Keratinocyte (primary cell): ENCODE measurements around the gene RIT2. TPM values are rescaled to one million over a fixed set of nuclear protein-coding genes. Genes with fewer than 3 reads are reported as not detected.

Experiments used
- DNase-seq: peaks from one replicate; pipeline ENCODE4 v3.0.0-alpha.2; 2011; ENCODE audit warnings: low read depth, missing footprints, low spot score
- FAIRE-seq: peaks from 2 replicates; lab custom pipeline; 2011; peaks lifted over from hg19 to GRCh38; lab: Jason Lieb, UNC
- H2AFZ ChIP-seq: 2 replicates; pipeline ENCODE4 v1.6.0; 2012; ENCODE audit warnings: low read length, control low read depth, inconsistent platforms; ENCODE audit not compliant: control insufficient read depth
- H3K27ac ChIP-seq: 2 replicates; pipeline ENCODE4 v1.5.1; 2011; ENCODE audit warnings: low read length; ENCODE audit not compliant: control insufficient read depth, insufficient read depth
- H3K27me3 ChIP-seq: 3 replicates; pipeline ENCODE4 v1.6.0; 2011; ENCODE audit warnings: low read length; ENCODE audit not compliant: control insufficient read depth, insufficient read depth; ENCODE audit errors: extremely low read depth
- H3K36me3 ChIP-seq, 2 experiments: 2 replicates in 1 of 2; 3 replicates in 1 of 2; pipeline ENCODE4 v1.5.1; 2011; ENCODE audit warnings: low read length in 2 of 2, mild to moderate bottlenecking in 1 of 2; ENCODE audit not compliant: control insufficient read depth in 2 of 2, insufficient read depth in 2 of 2; ENCODE audit errors: extremely low read depth in 1 of 2
- H3K4me1 ChIP-seq: 3 replicates; pipeline ENCODE4 v1.5.1; 2011; ENCODE audit warnings: low read length; ENCODE audit not compliant: control insufficient read depth, insufficient read depth; ENCODE audit errors: extremely low read depth
- H3K4me2 ChIP-seq: 3 replicates; pipeline ENCODE4 v1.6.0; 2011; ENCODE audit warnings: low read depth, low read length; ENCODE audit not compliant: control insufficient read depth, insufficient read depth; ENCODE audit errors: extremely low read depth
- H3K4me3 ChIP-seq, 3 experiments: fragments of 200-600 bp in 1 of 3; sonication (generic) in 1 of 3; 2 replicates in 2 of 3; 3 replicates in 1 of 3; pipeline ENCODE4 v1.5.1; 2011 to 2016; ENCODE audit warnings: low read length in 3 of 3, mild to moderate bottlenecking in 3 of 3, control low read depth in 2 of 3, inconsistent platforms in 1 of 3, low read depth in 1 of 3, mixed read lengths in 1 of 3, mixed run types in 1 of 3, moderate library complexity in 1 of 3; ENCODE audit not compliant: control insufficient read depth in 2 of 3, insufficient read depth in 2 of 3; ENCODE audit errors: extremely low read depth in 1 of 3
- H3K79me2 ChIP-seq: 2 replicates; pipeline ENCODE4 v1.6.0; 2012; ENCODE audit warnings: low read length; ENCODE audit not compliant: control insufficient read depth, insufficient read depth
- H3K9ac ChIP-seq: 3 replicates; pipeline ENCODE4 v1.6.0; 2011; ENCODE audit warnings: low read length; ENCODE audit not compliant: control insufficient read depth, insufficient read depth; ENCODE audit errors: extremely low read depth
- H3K9me1 ChIP-seq: 3 replicates; pipeline ENCODE4 v1.6.0; 2011; ENCODE audit warnings: low read length; ENCODE audit not compliant: control insufficient read depth, insufficient read depth; ENCODE audit errors: extremely low read depth
- H3K9me3 ChIP-seq: 2 replicates; pipeline ENCODE4 v1.5.1; 2012; ENCODE audit warnings: low read depth, low read length; ENCODE audit not compliant: control insufficient read depth
- H4K20me1 ChIP-seq: 3 replicates; pipeline ENCODE4 v1.6.0; 2011; ENCODE audit warnings: low read length; ENCODE audit not compliant: control insufficient read depth, insufficient read depth; ENCODE audit errors: extremely low read depth
- EZH2 ChIP-seq: IDR thresholded peaks from one replicate; pipeline ENCODE4 v1.6.1; 2012; ENCODE audit warnings: inconsistent platforms, mild to moderate bottlenecking, low read length, moderate library complexity
- dilution Hi-C: fragments of 300-500 bp; cut with MboI; formaldehyde crosslinking; loops from one replicate; pipeline ENCODE4 v1.7.0; 2020; ENCODE audit warnings: low sequenced_read_pairs; ENCODE audit not compliant: extremely low pct_ligation_motif_present
- polyA plus RNA-seq, 5 experiments: library from polyadenylated mRNA; depleted of rRNA in 3 of 5; stranded (reverse) in 3 of 5; stranded (forward) in 1 of 5; unstranded in 1 of 5; fragments of >200 nt; gene quantifications; 1 replicate in 1 of 5; 2 replicates in 3 of 5; 3 replicates in 1 of 5; pipeline versions ENCODE4 v1.2.1 to v1.2.3, GENCODE V29; 2011 to 2012; ENCODE audit warnings: missing spikeins in 2 of 5, low read depth in 1 of 5, low replicate concordance in 1 of 5
- TF ChIP-seq, protein P1 (sequence below), 3 experiments: IDR thresholded peaks in 1 of 3; conservative IDR thresholded peaks in 1 of 3; optimal IDR thresholded peaks in 1 of 3; 2 replicates in 2 of 3; 3 replicates in 1 of 3; pipeline versions ENCODE3 to v1.5.1; 2011; ENCODE audit warnings: low read length in 3 of 3, mild to moderate bottlenecking in 3 of 3, moderate library complexity in 2 of 3, control low read depth in 1 of 3, inconsistent platforms in 1 of 3; ENCODE audit not compliant: insufficient read depth in 2 of 3; ENCODE audit errors: extremely low read depth in 1 of 3

The RIT2 gene
- polyA plus RNA-seq, 1 donor (not counting 4 experiments of a cell fraction or from before 2014, with no cell fraction given), result not detected

DNA sequence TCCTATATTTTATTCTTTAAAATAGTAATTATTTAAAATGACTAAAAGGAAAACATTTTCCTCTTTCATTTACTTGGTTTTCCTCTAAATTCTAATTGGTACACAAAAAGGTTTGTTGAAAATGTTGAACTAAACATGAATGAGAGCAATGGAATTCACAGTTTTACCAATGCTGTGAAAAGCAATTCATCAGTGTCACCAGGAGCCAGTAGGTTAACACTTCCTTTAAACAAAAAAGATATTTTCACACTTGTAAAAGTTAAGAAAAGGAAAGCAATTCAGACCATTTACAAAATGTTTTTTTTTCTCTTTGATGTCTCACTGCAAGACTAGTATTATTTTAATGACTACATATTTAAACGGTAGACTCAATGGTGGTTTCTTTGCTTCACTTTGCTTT lies 341.6 kb downstream of the RIT2 start:
- dilution Hi-C loops, result no loop called here

DNA sequence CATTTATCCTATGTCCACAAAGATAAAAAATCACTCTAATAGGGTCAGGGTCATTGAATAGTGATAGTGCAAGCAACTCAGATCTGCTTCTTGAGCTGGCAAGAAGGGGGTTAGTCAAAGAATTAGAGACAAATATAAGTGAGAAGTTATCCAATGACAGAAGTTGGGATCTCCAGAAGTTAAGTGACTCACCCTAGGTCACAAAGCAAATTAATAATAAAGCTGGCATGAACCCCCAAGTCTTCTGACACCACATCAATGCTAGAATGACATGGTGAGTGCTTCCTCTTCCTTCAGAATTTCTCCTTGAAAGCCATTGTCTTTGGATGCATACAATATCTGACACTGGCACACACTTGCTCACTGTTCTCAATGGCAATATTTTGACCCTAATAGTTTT lies 343.5 kb downstream of the RIT2 start:
- H3K9me3 ChIP-seq, result no peaks in the 10 kb centered on the region
- H3K4me1 ChIP-seq, result no peaks in the 10 kb centered on the region
- no peaks in the 10 kb centered on the region for H3K27me3 ChIP-seq
- H4K20me1 ChIP-seq, result no peaks in the 10 kb centered on the region
- dilution Hi-C loops, result no loop called here
- FAIRE-seq (no peak), DNase-seq (no peak)
- no peaks in the 10 kb centered on the region for H3K79me2 ChIP-seq
- no peaks in the 10 kb centered on the region for H3K9me1 ChIP-seq
- TF ChIP-seq, protein P1, sequence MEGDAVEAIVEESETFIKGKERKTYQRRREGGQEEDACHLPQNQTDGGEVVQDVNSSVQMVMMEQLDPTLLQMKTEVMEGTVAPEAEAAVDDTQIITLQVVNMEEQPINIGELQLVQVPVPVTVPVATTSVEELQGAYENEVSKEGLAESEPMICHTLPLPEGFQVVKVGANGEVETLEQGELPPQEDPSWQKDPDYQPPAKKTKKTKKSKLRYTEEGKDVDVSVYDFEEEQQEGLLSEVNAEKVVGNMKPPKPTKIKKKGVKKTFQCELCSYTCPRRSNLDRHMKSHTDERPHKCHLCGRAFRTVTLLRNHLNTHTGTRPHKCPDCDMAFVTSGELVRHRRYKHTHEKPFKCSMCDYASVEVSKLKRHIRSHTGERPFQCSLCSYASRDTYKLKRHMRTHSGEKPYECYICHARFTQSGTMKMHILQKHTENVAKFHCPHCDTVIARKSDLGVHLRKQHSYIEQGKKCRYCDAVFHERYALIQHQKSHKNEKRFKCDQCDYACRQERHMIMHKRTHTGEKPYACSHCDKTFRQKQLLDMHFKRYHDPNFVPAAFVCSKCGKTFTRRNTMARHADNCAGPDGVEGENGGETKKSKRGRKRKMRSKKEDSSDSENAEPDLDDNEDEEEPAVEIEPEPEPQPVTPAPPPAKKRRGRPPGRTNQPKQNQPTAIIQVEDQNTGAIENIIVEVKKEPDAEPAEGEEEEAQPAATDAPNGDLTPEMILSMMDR (optimal IDR thresholded peaks at IDR 0.05 in 1 of 3, IDR thresholded peaks at IDR 0.05 in 1 of 3, conservative IDR thresholded peaks at IDR 0.05 in 1 of 3; ENCODE audit: extremely low read depth in 1 of 3, insufficient read depth in 2 of 3, low read length in 3 of 3), result no peak
- no peak for TF ChIP-seq EZH2
- no peak overlapping the region for H3K9ac ChIP-seq
- no peak overlapping the region for H3K4me2 ChIP-seq
- H3K4me3 ChIP-seq, result no peak overlapping the region
- no peak overlapping the region for H2AFZ ChIP-seq
- no peak overlapping the region for H3K27ac ChIP-seq
- no peaks in the 10 kb centered on the region for H3K36me3 ChIP-seq

More for the DNA sequence above, 341.6 kb downstream of the RIT2 start:
- no peak overlapping the region for H3K27ac ChIP-seq
- H3K27me3 ChIP-seq, result no peaks in the 10 kb centered on the region
- no peak for FAIRE-seq
- H3K9ac ChIP-seq, result no peak overlapping the region
- TF ChIP-seq, protein P1 (optimal IDR thresholded peaks at IDR 0.05 in 1 of 3, IDR thresholded peaks at IDR 0.05 in 1 of 3, conservative IDR thresholded peaks at IDR 0.05 in 1 of 3; ENCODE audit: extremely low read depth in 1 of 3, insufficient read depth in 2 of 3, low read length in 3 of 3), result no peak
- TF ChIP-seq EZH2, result no peak
- no peak overlapping the region for H2AFZ ChIP-seq
- no peaks in the 10 kb centered on the region for H3K4me1 ChIP-seq
- no peaks in the 10 kb centered on the region for H3K36me3 ChIP-seq
- no peak for DNase-seq
- H4K20me1 ChIP-seq, result no peaks in the 10 kb centered on the region
- no peak overlapping the region for H3K4me3 ChIP-seq
- no peaks in the 10 kb centered on the region for H3K79me2 ChIP-seq
- H3K9me1 ChIP-seq, result no peaks in the 10 kb centered on the region
- H3K4me2 ChIP-seq, result no peak overlapping the region
- H3K9me3 ChIP-seq, result no peaks in the 10 kb centered on the region
